Measurements from ENCODE around the gene APP.

The APP gene

DNA sequence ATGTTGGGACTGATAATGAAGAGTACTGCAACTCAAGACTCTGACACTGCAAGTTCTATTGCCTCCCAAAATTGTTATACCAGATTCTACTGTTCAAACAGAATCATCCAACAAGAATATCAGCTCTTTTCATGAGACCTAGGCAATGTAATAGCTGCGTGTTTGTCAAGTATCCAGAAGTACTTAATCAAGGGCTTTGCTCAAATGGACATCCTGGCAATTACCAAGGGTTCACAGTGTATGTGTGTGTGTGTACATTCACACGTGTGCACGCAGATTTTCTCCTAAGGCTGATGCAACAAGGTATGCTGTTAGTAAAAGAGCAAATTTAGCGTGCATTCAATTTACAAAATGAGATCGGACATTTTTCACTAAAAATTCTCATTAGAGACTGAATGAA lies 261.2 kb downstream of the APP start:
- DNase-seq (ENCODE audit: low read depth in 1 of 2, low spot score in 1 of 2), result no peak
- no peak for TF ChIP-seq JUND (IDR thresholded peaks at IDR 0.05; ENCODE audit: low read depth)
- in situ Hi-C loops (cut with HindIII; ENCODE audit: low pct_unique_long_range_greater_than_20kb, low sequenced_read_pairs), result no loop called here

DNA sequence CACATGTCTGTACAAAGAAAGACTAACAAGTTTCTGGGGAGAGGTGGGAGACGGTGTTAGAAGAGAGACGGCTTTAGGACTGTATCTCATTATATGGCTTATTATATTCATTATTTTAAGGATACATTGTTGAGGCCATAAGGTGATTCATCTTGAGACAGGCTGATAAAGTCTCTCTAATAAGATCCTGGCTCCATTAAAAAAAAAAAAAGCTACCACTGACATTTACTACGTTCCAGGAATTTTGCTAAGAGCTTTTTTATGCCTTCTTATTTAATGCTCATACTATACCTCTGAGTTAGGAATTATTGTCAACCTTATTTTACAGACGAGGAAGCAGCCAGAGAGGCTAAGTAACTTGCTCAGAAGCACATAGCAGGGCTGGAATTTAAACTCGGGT lies 262.1 kb downstream of the APP start:
- in situ Hi-C loops (cut with HindIII; ENCODE audit: low pct_unique_long_range_greater_than_20kb, low sequenced_read_pairs), result no loop called here
- TF ChIP-seq JUND (IDR thresholded peaks at IDR 0.05; ENCODE audit: low read depth), result no peak
- DNase-seq (ENCODE audit: low read depth in 1 of 2, low spot score in 1 of 2), result no peak

DNA sequence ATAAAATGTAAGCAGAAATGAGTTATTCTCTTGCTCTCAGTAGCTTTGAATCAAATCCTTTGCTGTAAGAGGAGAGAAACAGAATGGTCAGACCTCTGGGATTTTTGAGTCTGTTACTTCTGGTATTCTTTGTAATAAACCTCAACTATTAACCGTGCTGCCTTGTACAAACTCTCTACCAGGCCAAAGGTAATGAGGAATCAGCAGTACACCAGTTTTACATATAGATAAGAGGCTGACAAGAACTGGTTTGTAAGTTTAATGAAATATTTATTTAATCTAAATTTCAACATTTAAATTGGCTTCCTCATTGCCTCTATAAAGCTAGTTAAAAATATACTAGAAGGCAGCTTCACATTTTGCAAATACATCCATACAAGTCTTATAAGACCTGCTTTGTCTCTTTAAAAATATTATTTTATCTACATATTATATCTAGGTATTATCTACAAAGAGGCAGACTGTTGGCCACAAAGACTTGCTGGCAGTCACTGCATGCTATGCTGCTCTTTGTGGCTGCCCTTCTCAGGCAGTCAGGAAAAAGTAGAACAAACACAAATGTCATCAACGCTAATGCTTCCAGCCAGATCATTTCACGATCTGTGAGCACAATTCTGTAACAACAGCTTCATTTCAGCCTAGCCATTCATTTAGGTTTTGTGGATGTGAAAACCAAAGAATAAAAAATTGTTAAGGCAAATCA lies 262.8 kb downstream of the APP start:
- no peak for TF ChIP-seq JUND (IDR thresholded peaks at IDR 0.05; ENCODE audit: low read depth)
- DNase-seq (ENCODE audit: low read depth in 1 of 2, low spot score in 1 of 2), result no peak
- in situ Hi-C loops (cut with HindIII; ENCODE audit: low pct_unique_long_range_greater_than_20kb, low sequenced_read_pairs), result no loop called here

DNA sequence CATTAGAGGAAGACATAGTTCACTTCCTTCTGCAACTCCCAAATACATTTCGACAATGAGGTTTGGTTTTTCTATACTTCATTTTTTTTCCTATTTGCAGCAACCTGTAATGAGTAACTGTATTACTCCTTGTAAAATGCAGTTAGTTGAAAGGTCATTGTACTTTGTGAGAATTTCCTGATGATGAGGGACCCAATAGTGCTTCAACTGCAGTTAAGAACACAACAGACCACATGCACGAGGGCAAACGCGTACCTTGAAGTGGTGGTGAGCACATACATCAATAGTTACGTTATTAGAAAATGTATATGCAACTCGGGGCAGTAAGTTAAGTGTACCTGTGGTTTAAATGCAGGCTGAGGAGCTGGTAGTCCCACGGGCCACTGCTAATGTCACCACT lies 264.0 kb downstream of the APP start:
- TF ChIP-seq JUND (IDR thresholded peaks at IDR 0.05; ENCODE audit: low read depth), result no peak
- no peak for DNase-seq (ENCODE audit: low read depth in 1 of 2, low spot score in 1 of 2)
- in situ Hi-C loops (cut with HindIII; ENCODE audit: low pct_unique_long_range_greater_than_20kb, low sequenced_read_pairs), result no loop called here

DNA sequence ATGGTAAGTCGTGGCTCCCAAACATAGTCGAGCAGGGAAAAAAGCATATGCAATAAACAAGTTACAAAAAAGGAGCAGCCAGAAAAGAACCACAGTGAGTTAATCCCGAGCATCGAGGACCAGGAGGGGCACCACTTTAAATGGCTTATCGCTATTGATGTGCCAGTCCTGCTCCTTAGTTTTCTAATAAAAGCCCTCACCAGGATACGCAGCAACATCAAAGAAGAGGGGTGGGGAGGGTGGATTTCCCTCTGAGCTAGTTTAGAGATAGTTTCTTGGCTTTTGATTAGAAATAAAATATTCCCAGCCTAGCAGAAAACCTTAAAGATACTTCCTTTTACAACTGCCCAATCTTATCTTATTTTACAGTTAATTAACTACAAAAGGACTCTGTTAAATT lies 265.4 kb downstream of the APP start:
- DNase-seq (ENCODE audit: low read depth in 1 of 2, low spot score in 1 of 2), result no peak
- in situ Hi-C loops (cut with HindIII; ENCODE audit: low pct_unique_long_range_greater_than_20kb, low sequenced_read_pairs), result no loop called here
- TF ChIP-seq JUND (IDR thresholded peaks at IDR 0.05; ENCODE audit: low read depth), result no peak

DNA sequence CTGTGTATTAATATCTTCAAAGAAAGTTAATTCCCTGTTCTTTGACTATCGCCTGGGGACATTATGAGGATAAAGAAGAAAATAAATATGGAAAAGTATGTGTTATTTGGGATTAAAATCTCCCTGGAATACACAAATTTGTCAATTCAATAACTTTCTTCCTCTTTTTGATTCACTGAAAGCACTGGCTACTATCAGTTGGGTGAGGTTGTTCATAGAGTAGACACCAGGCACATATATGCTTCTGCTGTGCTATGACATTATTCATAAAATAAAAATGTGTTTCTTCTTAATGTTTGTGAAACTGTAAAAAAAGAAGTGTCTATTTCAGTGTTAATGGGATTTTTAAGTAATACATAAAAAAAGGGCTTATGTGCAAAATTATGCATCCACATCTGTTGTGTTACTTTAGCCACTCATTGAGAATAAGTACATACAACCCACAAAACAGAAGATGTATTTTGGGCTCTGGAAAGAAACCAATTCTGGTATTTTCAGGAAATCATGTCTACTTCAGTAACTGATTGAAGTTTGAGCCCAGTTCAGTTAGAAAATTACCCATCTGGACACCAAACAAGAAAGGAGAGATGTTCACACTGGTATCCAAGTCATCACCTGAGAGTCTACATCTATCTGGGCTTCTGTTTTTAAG lies 266.4 kb downstream of the APP start:
- DNase-seq (ENCODE audit: low read depth in 1 of 2, low spot score in 1 of 2), result no peak
- in situ Hi-C loops (cut with HindIII; ENCODE audit: low pct_unique_long_range_greater_than_20kb, low sequenced_read_pairs), result no loop called here
- TF ChIP-seq JUND (IDR thresholded peaks at IDR 0.05; ENCODE audit: low read depth), result no peak

DNA sequence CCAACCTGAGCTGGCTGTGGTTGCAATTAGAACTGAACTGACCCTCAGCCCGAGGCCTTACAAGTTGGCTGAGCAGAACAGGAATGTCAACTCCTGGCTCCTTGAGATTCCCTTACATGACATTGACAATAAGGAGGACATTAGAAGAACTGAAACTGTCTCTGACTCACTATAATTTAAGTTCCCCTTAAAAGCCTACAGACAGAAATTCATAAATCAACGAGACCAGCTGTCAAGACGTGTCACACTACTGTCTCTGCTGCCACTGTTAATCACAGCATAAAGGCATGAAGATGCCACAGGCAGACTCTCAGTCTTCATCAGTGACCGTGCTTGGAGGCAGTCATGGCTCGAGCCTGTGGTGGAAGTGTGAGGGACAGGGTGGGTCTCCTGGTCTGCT lies 267.0 kb downstream of the APP start:
- in situ Hi-C loops (cut with HindIII; ENCODE audit: low pct_unique_long_range_greater_than_20kb, low sequenced_read_pairs), result no loop called here

DNA sequence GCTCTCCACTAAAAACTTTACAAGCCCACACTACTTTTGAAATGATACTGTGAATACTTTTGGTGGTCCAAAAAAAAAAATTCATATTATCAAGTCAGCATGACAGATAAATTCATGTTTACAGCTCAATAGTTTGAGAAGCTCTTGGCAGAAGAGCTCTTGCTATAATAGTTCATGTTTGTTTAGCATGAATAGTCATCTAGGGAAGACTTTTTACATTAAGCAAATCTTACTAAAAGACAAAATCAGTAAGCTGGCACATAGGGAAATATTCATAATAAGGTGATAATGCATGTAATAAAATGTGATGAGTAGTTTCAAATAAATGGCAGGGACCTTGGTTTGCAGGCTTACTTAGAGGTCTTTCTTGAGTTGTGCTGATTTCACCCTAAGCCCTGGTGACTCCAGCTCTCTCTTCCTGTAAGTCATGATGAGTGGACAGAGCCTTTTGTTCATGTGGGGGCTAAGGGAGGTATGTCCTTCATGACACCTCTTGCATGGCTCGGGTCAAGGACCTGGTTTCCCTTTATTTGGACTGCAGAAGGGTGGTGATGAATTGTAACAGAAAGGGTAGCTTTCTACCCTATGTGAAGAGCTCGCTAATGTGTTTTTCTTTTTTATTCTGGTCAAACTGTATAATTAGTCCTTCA lies 269.1 kb downstream of the APP start:
- no peak for DNase-seq (ENCODE audit: low read depth in 1 of 2, low spot score in 1 of 2)
- TF ChIP-seq JUND (IDR thresholded peaks at IDR 0.05; ENCODE audit: low read depth), result no peak
- in situ Hi-C loops (cut with HindIII; ENCODE audit: low pct_unique_long_range_greater_than_20kb, low sequenced_read_pairs), result no loop called here

More for the DNA sequence above, 267.0 kb downstream of the APP start:
- TF ChIP-seq JUND (IDR thresholded peaks at IDR 0.05; ENCODE audit: low read depth), result no peak
- peak in 1 of 2 experiments; percentile 24 for DNase-seq (ENCODE audit: low read depth in 1 of 2, low spot score in 1 of 2)

DNA sequence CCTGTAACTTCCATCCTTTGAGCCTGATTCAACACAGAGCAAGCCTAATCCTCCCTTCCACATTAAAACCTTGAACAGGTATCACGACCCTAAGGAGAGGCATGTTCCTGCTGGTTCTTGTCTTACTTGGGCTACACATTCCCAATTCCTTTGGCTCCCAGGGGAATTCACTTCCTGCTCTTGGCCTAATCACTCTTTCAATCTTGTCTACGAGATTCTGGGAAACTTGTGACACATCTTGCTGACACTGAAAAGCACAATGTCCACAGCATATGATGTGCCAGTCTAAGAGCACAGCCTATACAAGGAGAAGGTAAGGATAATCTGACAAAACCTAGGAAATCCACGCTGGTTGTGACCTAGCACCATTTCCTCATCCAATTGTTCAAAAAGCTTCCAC lies 271.9 kb downstream of the APP start:
- no peak for TF ChIP-seq JUND (IDR thresholded peaks at IDR 0.05; ENCODE audit: low read depth)
- peak in 1 of 2 experiments; percentile 9 for DNase-seq (ENCODE audit: low read depth in 1 of 2, low spot score in 1 of 2)
- in situ Hi-C loops (cut with HindIII; ENCODE audit: low pct_unique_long_range_greater_than_20kb, low sequenced_read_pairs), result no loop called here

DNA sequence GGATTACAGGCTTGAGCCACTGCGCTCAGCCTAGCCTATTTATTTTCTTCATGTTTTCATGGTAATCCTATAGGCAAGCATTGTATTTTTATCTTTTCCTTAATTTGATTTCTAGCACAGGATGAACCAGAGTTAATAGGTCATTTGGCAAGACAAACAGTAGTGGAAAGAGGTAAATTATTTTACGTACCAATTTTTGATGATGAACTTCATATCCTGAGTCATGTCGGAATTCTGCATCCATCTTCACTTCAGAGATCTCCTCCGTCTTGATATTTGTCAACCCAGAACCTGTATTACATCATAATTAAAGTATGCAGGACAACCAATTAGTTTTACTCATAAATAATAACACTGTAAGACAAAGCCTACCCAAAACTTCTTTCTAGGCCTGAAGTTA lies 273.2 kb downstream of the APP start:
- in situ Hi-C loops (cut with HindIII; ENCODE audit: low pct_unique_long_range_greater_than_20kb, low sequenced_read_pairs), result no loop called here
- no peak for DNase-seq (ENCODE audit: low read depth in 1 of 2, low spot score in 1 of 2)
- no peak for TF ChIP-seq JUND (IDR thresholded peaks at IDR 0.05; ENCODE audit: low read depth)

DNA sequence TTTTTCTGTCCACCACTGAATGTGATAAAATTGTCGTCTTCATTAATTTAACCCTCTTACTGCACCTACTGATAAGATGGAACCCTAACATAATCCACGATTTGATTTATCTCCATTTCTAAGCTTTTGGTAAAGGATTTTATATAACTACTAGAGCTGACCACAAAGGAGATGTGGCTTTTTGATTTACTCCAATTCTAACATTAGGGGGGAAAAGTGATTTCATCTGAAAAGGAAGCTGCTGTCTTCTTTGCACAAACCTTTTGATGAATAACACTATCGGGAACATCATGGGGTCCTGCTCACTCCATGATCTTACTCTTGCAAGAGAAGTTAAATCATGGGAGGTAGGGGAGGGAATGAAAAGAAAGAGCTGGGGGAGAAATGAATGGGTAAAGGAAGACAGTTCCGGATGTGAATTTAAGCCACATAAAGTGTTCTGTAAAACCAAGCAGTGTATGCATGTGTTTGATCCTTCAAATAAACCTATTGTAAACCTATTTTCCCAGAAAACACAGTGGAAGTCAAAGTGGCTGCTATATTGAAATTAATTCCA lies 274.0 kb downstream of the APP start:
- TF ChIP-seq JUND (IDR thresholded peaks at IDR 0.05; ENCODE audit: low read depth), result no peak
- in situ Hi-C loops (cut with HindIII; ENCODE audit: low pct_unique_long_range_greater_than_20kb, low sequenced_read_pairs), result no loop called here
- DNase-seq (ENCODE audit: low read depth in 1 of 2, low spot score in 1 of 2), result no peak

DNA sequence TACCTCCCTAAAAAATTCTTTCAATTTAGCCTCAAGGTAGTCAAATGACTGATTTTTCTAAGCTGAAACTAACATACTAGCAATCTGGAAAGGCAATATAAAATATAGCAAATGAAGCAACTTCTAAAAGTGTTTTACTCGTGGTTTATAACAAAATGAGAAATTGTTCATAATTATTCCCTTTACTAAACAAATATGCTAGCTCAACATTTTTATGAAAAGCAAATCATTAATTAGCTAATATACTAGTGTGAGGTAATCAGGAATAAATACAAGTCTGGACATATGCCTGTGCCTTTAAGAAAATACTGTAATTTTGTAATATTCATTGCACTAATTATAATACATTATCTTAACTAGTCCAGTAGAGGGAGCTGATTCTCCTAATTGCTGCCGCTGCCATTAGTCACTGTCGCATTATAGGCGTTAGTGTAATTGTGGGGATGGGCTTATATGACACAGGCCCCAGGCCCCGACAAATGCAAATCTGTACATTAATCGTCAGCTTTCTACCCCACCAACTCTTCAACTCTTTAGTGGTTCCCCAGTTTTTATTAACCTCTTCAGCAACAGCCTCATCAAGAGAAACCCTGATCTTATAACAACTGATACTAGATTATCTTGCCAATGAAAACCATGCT lies 274.9 kb downstream of the APP start:
- in situ Hi-C loops (cut with HindIII; ENCODE audit: low pct_unique_long_range_greater_than_20kb, low sequenced_read_pairs), result no loop called here
- DNase-seq (ENCODE audit: low read depth in 1 of 2, low spot score in 1 of 2), result peak in 1 of 2 experiments; percentile 56
- no peak for TF ChIP-seq JUND (IDR thresholded peaks at IDR 0.05; ENCODE audit: low read depth)

DNA sequence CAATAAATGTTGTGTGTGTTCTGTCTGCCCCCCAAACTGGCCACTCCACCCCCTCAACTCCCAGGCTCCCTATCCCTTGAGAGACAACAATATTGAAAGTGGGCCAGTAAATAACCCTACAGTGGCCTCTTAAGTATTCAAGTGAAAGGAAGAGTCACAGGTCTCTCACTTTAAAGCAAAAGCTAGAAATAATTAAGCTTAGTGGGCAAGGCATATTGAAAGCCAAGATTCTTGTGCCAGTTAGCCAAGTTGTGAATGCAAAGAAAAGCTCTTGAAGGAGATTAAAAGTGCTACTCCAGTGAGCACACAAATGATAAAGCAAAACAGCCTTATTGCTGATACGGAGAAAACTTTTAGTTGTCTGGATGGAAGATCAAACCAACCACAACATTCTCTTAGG lies 277.4 kb downstream of the APP start:
- no peak for DNase-seq (ENCODE audit: low read depth in 1 of 2, low spot score in 1 of 2)
- TF ChIP-seq JUND (IDR thresholded peaks at IDR 0.05; ENCODE audit: low read depth), result no peak
- in situ Hi-C loops (cut with HindIII; ENCODE audit: low pct_unique_long_range_greater_than_20kb, low sequenced_read_pairs), result no loop called here

Measured in T47D (cell line).